Endothelial cell of coronary artery (primary cell): ENCODE results near the gene CRIP2. TPM values are rescaled to one million over a fixed set of nuclear protein-coding genes. Genes with fewer than 3 reads are reported as not detected.

ENCODE experiments used
- total RNA-seq: library from RNA; depleted of rRNA; stranded (reverse); fragments of >200 nt; gene quantifications from 2 replicates; pipeline ENCODE4 v1.2.3, GENCODE V29; 2014

Gene CRIP2, protein sequence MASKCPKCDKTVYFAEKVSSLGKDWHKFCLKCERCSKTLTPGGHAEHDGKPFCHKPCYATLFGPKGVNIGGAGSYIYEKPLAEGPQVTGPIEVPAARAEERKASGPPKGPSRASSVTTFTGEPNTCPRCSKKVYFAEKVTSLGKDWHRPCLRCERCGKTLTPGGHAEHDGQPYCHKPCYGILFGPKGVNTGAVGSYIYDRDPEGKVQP
- 200 and 227 TPM in 2 replicates for total RNA-seq

DNA sequence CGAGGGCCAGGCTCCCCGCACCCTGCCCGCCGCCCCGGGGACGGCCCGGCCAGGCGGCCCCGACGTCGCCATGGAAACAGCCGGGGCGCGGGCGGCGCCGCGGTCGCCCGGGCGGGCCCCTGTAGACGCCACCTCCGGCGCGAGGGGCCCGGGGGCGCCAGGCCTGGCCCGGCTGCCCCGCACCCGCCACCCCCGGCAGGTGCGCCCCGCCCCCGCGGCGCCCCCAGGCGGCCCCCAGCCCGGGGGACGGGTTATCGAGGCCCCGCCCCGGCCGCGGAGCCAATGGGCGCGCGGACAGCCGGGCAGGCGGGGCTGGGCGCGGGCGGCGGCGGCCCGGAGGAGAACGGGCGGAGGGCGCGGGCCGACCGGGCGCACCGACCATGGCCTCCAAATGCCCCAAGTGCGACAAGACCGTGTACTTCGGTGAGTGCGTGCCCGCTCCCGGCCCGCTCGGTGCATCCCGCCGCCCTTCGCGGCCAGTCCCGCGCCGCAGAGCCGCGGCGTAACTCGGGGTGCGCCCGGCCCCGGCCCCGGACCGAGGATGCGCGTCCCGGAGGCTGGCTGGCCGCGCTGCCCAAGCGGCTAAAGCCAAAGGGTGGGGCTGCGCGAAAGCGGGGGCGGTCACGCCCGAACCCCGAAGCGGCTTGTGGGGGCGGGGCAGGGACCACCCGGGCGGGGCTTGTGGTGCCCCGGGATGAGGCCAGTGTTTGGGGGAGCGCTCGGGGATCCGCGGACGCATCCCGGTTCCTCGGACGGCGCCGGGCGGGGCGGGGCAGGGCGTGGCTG, at the start of gene CRIP2:
Gene CRIP2 (plus strand): TSS at position 339 of the 786 bp plus-strand sequence. CDS start 42 bp downstream, at position 381.

DNA sequence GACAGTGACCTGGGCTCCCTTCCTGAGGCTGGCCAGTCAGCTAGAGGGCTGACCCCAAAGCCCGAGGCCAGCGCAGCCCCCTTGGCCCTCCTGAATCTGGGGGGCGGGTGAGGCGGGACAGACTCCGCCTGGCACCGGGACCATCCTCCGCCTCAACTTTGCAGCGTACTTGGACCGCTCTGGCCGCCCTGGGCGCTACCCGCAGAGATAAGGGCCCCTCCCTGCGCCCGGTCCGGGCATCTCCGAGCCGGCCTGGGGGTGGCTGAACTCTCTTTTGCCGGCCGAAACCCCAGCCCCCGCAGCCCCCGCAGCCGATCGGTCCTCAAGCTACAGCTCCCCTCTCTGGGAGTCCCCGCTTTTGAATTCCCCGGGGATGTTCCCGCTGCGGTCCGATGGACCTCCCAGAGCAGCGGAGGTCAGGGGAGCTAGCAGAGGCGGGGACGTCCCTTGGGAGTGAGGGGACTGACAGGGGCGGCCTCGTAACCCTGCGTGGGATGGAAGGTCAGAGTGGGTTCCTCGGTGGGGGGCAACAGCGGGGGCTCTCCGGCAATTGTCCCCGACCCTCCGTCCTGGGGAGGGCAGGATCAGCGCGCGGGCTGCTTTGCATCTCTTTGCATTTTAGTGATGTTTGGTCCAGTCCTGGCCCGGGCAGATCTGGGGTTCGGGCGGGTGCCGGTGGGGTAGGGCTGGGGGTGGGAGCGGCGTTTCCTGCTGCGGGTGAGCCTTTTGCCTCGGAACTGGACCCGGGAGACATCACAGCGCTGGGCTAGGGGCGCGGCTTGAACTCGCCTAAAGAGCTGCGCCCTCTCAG, 11.7 kb downstream of the CRIP2 start, which contains the start of gene CRIP1:
Gene CRIP1 (plus strand): TSS at position 724 of the 811 bp plus-strand sequence. CDS start 374 bp downstream, outside the sequence.

GRCh38 chr14:105490572-105491365, 16.1 kb downstream of the CRIP2 start, which contains the start of gene TEDC1:
Gene TEDC1 (plus strand): TSS chr14:105491246. CDS start chr14:105491376, 130 bp downstream.

GRCh38 chr14:105525861-105526775, 51.5 kb downstream of the CRIP2 start, which contains the start of gene TMEM121:
Gene TMEM121 (plus strand): TSS chr14:105526583. CDS start chr14:105528835, 2,252 bp downstream.

Other genes starting within 250 kb of the CRIP2 start
- gene BTBD6, start 226.3 kb upstream of the CRIP2 start, total RNA-seq, result 50.4 and 52.6 TPM in 2 replicates
- gene BRF1, start 173.8 kb upstream of the CRIP2 start, total RNA-seq, result 40.8 and 43.6 TPM in 2 replicates
- 49.5 and 71.0 TPM in 2 replicates for gene PACS2, start 160.1 kb upstream of the CRIP2 start, total RNA-seq
- 0.09 and 0.27 TPM in 2 replicates for gene TEX22, start 76.3 kb upstream of the CRIP2 start, total RNA-seq
- 45.7 and 66.1 TPM in 2 replicates for gene MTA1, start 55.0 kb upstream of the CRIP2 start, total RNA-seq
- gene CRIP1, start 12.1 kb downstream of the CRIP2 start, total RNA-seq, result 0.45 and 0.75 TPM in 2 replicates
- 8.7 and 13.9 TPM in 2 replicates for gene TEDC1, start 16.4 kb downstream of the CRIP2 start, total RNA-seq
- 9.9 and 11.4 TPM in 2 replicates for gene TMEM121, start 51.8 kb downstream of the CRIP2 start, total RNA-seq